GM08714 (cell line): ENCODE results near the gene B2M.
"Not testable (repeated sequence)": the region's sequence is repeated elsewhere in the genome, so short reads cannot be mapped to it uniquely, and the experiment has no call there.

Source experiments
- H3K4me3 ChIP-seq: fragments of 200-500 bp; sonication (Bioruptor generic); 2 replicates; pipeline ENCODE4 v1.5.1; 2014; ENCODE audit warnings: mild to moderate bottlenecking, low read length, inconsistent platforms
- ZNF274 ChIP-seq: IDR thresholded peaks from 2 replicates; pipeline ENCODE4 v1.6.1; 2012; ENCODE audit warnings: mild to moderate bottlenecking, low read depth, low read length

B2M gene

DNA sequence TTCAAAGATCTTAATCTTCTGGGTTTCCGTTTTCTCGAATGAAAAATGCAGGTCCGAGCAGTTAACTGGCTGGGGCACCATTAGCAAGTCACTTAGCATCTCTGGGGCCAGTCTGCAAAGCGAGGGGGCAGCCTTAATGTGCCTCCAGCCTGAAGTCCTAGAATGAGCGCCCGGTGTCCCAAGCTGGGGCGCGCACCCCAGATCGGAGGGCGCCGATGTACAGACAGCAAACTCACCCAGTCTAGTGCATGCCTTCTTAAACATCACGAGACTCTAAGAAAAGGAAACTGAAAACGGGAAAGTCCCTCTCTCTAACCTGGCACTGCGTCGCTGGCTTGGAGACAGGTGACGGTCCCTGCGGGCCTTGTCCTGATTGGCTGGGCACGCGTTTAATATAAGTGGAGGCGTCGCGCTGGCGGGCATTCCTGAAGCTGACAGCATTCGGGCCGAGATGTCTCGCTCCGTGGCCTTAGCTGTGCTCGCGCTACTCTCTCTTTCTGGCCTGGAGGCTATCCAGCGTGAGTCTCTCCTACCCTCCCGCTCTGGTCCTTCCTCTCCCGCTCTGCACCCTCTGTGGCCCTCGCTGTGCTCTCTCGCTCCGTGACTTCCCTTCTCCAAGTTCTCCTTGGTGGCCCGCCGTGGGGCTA, at the start of gene B2M, which contains the start of gene PATL2:
Gene B2M (plus strand): TSS at position 422 of the 647 bp plus-strand sequence. CDS start 30 bp downstream, at position 452.
Gene PATL2 (minus strand): TSS at position 228 of the 647 bp plus-strand sequence. CDS start 34,833 bp downstream, outside the sequence.
- TF ChIP-seq ZNF274, result no peak
- peak within 1 kb of the TSS; percentile 96 for H3K4me3 ChIP-seq

DNA sequence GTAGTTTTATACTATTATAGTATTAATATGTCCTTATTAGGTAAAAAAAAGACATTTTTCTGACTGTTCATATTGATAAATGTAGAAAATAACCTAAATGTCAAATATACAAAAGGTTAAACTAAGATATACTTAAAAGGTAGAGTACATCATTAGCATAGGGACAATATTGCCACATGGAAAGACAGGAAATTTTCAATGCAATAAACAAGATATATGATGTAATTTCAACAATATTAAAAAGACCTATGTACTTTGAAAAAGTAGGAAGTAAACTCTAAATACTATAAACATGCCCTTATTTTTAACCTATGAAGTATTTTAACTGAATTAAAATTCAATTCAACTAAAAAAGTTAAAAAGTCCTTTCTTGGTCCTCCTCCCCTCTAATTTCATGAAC, 49.7 kb upstream of the B2M start:
- H3K4me3 ChIP-seq, result peak overlapping the region; percentile 79; the same call in 1 of the 2 replicates
- no peak for TF ChIP-seq ZNF274

DNA sequence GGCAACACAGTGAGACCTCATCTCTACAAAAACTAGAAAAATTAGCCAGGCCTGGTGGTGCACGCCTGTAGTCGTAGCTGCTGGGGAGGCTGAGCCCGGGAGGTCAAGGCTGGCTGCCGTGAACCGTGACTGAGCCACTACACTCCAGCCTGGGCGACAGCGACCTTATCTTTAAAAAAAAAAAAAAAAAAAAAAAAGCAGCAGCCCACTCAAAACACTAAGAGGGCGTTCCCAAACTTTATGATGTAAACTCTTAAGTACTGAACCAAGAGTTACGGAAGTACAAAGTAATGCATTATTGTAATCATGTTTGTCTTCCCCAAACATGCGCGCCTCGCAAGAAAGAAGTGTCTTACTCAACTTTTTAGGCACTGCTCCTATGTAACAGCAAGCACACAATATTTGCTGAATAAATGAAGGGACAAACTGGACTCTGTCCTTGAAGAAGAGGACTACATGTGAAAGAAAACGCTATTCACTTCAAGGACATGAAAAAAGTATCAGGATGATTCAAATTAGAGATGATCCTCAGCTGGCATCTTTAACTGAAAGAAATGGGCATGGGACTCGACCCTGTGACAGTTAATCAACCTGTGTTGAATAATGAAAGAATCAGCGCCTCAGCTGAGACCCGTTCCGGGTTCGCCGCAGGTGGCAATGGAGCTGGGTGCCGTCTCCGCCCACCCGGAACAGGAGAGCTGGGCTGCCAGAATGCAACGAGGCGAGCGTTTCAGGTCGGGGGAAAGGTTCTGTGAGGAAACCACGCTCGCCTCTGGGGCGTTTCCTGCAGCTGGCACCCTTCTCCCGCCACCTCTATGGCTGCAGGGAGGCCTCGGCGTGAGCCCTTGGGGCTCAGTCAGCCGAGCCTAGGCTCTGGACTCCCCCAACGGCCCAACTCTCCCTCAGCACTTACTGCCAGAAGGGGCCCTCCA, 48.6 kb upstream of the B2M start:
- H3K4me3 ChIP-seq, result peak overlapping the region; percentile 79
- TF ChIP-seq ZNF274, result no peak

DNA sequence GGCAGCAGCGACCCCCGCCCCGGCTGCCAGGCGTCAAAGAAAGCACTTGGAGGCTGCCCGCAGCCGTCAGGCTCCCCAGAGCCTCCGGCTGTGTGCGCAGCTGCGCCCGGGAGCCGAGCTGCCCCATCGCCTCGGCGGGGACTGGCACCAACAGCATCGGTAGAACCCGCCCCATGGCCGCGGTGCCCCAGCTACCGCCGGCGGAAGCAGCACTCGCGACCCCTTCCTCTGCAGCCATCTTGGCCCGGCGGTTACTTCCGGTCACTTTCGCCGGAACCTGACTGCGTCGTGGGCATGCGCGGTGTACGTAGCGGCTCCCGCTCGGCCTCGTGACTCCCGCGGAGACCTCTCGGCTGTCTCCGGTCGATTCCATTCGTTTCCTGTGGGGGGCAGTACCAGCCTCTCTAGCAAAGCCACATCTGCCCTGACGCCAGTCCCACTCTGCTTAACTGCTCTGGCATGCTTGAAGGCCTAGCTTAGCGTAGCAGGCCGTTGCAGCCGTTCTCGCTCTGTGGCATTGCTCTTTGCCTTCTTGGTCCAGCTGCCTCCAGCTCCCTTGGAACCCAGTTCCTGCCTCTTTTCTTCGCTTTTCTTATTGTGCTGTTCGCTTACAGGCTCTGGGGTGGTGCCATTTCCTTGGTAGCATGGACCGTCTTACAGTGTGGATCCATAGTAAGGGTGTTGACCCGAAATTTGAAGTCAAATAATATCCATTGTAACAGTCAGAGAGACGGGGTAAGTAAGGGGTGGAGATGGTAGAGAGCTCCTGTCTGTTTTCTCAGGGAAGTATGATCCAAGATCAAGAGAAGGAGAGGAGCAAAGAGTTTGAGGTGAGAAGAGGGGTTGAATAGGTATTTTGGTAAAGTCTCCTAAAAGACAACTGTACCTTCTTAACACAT, 47.7 kb upstream of the B2M start, which contains the start of gene SPG11:
Gene SPG11 (minus strand): TSS at position 253 of the 899 bp plus-strand sequence. CDS start 15 bp downstream, at position 238.
- H3K4me3 ChIP-seq, result peak within 1 kb of the TSS; percentile 79
- TF ChIP-seq ZNF274, result no peak

DNA sequence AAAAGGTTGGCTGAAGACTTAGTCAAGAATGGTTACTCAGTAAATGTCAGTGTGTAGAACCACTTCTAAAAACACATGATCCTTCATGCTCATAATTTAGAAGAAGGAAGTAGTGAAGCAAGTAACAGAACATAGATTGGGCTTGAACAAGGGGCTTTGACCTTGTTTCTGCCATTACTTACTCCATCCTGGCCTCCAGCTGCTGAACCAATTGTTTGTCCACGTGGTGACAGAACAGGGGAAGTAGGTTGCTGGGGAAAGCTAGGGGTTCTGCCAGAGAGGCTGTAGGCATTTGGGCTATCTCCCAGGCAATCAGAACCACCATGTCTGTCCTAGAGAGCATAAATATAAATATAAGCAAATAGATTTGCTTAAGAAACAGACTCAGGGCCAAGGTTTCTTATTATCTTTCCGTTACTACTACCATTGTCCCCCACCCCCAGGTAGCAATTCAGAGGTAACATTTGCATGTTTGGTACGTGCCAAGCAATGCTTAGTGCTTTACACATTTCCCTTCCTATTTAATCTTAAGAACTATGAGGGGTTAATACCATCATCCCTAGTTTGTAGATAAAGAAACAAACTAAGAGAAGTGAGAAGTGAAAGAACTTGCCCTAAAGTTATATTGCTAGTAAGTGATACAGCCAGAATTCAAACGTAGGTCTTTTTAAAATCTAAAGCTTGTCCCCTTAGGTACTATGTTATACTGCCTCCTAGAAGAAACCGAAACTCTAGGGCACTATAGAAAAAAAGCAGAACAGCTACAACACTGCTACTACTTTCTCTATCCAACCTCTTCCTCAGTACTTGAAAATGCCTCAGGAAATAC, 44.9 kb upstream of the B2M start:
- H3K4me3 ChIP-seq, result peak overlapping the region; percentile 32; the same call in 1 of the 2 replicates
- no peak for TF ChIP-seq ZNF274

DNA sequence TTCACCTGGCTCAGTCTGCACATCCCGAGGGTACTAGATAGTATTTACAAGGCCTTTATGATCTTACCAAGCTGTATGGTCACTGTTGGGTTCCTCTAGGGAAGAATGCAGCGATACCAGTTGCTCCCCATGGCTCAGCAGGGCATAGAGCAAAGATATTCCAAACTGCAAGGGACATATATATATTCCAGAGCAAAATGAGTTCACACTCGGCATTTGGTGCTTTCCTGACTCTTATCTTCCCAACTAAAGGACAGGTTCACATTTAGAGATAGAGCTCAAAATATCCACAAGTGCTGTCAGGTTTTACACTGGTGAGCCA, 44.3 kb upstream of the B2M start:
- H3K4me3 ChIP-seq, result peak overlapping the region; percentile 32; the same call in 1 of the 2 replicates

DNA sequence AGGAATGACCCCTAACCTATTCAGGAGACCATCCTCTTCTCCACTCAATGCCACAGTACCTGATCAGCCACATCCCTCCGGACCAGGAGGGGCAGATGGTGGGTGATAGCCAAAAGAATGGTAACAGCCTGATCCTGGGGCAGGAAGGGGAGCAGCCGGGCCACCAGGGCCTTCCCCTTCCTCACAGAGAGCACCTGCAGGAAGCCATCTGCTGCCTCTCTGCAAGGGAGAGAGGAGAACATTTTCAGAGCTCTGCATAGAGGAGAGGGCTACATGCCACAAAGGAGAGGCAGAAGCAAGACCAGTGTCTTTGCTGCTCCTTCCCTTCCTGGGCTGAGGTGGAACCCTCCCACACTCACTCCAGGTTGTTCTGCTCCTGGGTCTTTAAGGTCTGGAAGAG, 42.4 kb upstream of the B2M start:
- no peak for TF ChIP-seq ZNF274
- H3K4me3 ChIP-seq, result no peak overlapping the region

More for the DNA sequence above, 44.3 kb upstream of the B2M start:
- TF ChIP-seq ZNF274, result no peak

DNA sequence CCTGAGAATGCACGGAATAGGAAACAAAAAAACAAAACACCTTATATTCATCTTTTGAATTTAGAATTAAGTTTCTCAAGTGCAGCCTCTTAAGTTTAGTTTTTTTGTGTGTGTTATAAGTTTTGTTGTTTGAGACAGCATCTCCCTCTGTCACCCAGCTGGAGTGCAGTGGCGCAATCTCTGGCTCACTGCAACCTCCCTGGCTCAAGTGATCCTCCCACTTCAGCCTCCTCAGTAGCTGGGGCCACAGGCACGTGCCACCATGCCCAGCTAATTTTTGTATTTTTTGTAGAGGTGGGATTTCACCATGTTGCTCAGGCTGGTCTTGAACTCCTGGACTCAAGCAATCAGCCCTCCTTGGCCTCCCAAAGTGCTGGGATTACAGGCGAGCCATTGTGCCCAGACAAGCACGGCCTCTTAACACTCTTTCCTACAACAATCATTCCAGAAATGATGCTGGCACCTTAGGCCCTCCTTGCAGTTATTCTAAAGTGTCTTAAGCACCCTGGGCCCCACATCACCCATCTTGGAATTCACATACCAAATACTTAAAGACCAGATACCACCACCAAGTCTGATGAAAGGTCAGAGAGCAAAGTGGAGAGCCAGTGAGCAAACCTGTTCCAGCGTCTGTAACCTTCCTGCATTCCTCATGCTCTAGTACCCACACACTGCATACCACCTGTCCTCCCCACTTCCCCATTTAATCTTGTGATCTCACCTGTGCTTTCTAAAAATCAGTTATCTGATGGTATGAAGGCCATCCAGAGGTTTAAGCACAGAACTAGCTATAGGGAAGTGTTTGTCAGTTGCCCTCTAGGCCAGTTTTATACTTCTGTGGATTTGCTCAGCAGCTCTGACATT, 41.0 kb upstream of the B2M start:
- no peak overlapping the region for H3K4me3 ChIP-seq
- TF ChIP-seq ZNF274, result no peak

DNA sequence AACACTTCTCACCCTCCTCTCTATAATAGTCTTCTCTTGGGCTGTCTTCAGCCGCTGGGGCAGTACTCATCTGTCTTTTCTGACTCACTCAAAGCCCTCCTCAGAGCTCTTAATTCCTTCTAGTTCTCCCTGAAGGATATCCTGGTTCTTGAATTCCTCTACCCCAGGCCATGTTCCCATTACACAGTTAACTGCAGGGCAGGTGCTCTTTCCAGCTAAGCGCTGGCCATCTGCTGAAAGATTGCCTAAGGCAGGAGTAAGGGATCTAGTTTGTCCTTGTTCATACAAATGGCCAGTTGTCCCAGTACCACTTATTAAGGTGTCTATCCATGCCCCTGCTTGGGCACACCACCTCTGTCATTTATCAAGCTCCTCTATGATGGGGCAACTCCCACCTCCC, 37.7 kb upstream of the B2M start:
- TF ChIP-seq ZNF274, result no peak
- H3K4me3 ChIP-seq, result no peak overlapping the region

DNA sequence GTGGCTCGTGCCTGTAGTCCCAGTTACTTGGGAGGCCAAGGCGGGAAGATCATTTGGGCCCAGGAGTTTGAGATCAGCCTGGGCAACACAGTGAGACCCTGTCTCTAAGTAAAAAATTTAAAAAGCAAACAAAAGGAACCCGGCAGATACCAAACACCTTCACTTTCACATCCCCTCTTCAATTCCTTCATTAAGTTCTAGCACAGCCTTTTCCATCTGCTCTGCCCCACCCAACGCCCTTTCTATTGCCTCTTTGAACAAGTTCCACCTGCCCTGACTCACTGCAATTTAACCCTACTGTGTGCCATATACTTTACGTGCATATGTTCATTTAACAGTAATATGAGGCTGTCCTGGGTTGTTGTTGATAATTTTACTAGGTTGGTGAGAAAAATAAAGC, 35.4 kb upstream of the B2M start:
- no peak overlapping the region for H3K4me3 ChIP-seq
- TF ChIP-seq ZNF274, result no peak

DNA sequence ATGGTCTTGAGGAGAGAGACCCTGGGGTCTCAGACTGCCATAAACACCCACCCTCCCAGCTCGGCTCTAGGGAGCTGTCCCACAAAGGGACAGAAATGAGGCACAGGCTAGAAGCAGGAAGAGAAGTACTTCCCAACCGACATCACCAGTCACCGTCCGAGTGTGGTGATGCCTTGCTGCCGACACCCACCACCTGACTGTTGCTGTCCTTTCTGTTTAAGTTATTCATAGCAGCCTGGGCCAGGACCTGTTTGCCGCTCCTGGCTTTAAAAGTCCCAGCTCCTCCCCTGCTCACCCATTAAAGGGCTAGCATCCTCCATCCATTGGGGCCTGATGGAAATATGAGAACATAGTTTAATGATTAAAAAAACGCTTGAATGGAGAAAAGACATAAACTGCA, 34.6 kb upstream of the B2M start:
- no peak for TF ChIP-seq ZNF274
- no peak overlapping the region for H3K4me3 ChIP-seq

DNA sequence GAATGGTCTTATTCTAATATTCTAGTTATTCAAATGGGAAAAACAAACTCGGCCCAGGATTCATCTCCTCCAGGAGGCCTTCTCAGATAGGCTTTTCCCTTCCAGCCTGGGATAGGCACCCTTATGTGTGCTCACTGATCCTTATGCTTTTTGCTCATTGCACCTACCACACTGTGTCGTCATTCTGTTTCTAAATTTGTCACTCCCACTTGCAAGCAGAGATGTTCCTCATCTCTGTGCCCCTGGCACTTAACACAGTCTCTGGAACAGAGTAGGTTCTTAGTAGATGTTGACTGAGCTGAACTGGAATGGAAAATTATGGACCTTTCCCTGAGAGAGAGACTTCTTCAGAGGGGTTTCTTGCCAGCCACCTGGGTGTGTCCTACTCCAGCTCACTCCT, 29.1 kb upstream of the B2M start:
- no peak for TF ChIP-seq ZNF274
- H3K4me3 ChIP-seq, result no peak overlapping the region

DNA sequence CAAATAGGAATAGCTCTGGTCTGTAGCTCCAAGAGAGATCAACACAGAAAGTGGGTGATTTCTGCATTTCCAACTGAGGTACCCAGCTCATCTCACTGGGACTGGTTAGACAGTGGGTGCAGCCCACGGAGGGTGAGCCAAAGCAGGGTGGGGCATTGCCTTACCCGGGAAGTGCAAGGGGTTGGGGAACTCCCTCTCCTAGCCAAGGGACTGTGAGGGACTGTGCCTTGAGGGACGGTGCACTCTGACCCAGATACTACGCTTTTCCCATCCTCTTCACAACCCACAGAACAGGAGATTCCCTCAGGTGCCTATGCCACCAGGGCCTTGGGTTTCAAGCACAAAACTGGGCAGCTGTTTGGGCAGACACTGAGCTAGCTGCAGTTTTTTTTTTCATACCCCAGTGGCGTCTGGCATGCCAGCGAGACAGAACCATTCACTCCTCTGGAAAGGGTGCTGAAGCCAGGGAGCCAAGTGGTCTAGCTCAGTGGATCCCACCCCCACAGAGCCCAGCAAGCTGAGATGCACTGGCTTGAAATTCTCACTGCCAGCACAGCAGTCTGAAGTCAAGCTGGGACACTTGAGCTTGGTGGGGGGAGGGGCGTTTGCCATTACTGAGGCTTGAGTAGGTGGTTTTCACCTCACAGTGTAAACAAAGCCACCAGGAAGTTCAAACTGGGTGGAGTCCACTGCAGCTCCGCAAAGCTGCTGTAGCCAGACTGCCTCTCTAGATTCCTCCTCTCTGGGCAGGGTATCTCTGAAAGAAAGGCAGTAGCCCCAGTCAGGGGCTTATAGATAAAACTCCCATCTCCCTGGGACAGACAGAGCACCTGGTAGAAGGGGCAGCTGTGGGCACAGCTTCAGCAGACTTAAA, 28.3 kb upstream of the B2M start:
- peak overlapping the region; percentile 14; the same call in 1 of the 2 replicates for H3K4me3 ChIP-seq

DNA sequence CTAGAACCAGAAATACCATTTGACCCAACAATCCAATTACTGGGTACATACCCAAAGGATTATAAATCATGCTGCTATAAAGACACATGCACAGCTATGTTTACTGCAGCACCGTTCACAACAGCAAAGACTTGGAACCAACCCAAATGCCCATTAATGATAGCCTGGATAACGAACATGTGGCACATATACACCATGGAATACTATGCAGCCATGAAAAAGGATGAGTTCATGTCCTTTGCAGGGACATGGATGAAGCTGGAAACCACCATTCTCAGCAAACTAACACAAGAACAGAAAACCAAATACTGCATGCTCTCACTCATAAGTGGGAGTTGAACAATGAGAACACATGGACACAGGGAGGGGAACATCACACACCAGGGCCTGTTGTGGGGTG, 22.0 kb upstream of the B2M start:
- H3K4me3 ChIP-seq, result not testable (repeated sequence)

DNA sequence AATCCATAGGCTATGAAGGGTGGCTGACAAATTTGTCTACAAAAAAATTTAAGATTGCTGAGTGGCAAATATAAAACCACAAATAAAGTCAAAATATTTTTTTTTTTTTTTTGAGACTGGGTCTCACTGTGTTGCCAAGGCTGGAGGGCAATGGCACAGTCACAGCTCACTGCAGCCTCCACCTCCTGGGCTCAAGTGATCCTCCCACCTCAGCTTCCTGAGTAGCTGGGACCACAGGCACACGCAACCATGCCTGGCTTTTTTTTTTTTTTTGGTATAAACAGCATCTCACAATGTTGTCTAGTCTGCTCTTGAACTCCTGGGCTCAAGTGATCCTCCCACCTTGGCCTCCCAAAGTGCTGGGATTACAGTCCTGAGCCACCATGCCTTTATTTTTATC, 21.1 kb upstream of the B2M start:
- H3K4me3 ChIP-seq, result not testable (repeated sequence)
